Stimulated activated CD4-positive, alpha-beta T cell treated with anti-CD3 and anti-CD28 coated beads, Interleukin-15, amount 100 ng/mL, for 48 hours (primary cell): ENCODE measurements around the gene DCT.
"Not testable (repeated sequence)": the region's sequence is repeated elsewhere in the genome, so short reads cannot be mapped to it uniquely, and the experiment has no call there.

Experiments used
- DNase-seq, 2 donors: peaks; one replicate each; pipeline ENCODE4 v3.0.0-alpha.2; 2020; ENCODE audit warnings: low read depth in 2 of 2

DCT gene

DNA sequence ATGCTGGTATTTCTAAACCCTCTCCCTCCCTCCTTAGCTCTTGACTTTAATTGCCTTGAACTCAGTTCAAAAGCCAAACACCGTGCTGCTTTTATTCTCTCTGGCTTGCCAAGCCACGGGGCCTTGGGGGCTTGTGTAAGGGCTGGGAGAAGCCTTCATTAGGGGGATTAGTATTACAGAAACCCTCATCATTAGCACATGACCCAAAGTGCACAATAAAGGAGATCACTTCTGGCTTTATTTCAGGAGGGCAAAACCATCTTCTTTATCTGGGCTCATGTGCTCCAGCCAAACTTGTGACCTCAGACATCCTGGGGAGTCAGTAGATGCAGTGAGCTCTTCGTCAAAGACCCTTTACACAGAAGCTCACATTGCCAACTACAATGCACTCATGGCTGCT lies at the start of gene DCT:
TSS of gene DCT (minus strand) at position 67 of the 400 bp plus-strand sequence. CDS start 427 bp downstream, outside the sequence.
- DNase-seq = no peak

DNA sequence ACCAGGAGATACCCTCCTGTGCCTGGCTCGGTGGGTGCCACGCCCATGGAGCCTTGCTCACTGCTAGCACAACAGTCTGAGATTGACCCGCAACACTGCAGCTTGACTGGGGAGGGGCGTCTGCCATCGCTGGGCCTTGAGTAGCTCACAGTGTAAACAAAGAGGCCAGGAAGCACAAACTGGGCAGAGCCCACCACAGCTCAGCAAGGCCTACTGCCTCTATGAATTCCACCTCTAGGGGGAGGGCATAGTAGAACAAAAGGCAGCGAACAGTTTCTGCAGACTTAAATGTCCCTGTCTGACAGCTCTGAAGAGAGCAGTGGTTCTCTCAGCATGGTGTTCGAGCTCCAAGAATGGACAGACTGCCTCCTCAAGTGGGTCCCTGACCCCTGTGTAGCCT lies 47.5 kb upstream of the DCT start:
- DNase-seq = not testable (repeated sequence)

DNA sequence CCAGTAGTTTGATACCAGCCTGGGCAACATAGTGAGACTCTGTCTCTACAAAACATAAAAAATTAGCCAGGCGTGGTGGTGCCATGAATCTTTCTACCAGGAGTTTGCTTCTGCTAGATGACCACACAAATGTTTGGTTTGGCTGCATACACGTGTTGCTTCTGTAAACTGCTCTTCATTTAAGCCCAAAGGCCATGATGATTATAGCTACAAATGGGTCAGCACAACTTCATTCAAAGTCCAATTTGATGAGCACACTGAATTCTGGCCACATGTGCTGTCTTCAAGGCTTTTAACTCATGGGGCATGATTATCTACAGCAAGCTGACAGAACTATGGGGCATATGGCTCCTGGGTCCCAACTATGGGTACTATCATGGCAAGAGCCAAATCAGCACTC lies 46.3 kb upstream of the DCT start:
- DNase-seq = no peak

- DNase-seq = no peak
These were observed 44.9 kb upstream of the DCT start for GRCh38 chr13:94524407-94524806.

GRCh38 chr13:94520001-94520400 lies 40.5 kb upstream of the DCT start:
- DNase-seq = no peak

GRCh38 chr13:94516456-94516855 lies 37.0 kb upstream of the DCT start:
- DNase-seq = no peak

DNA sequence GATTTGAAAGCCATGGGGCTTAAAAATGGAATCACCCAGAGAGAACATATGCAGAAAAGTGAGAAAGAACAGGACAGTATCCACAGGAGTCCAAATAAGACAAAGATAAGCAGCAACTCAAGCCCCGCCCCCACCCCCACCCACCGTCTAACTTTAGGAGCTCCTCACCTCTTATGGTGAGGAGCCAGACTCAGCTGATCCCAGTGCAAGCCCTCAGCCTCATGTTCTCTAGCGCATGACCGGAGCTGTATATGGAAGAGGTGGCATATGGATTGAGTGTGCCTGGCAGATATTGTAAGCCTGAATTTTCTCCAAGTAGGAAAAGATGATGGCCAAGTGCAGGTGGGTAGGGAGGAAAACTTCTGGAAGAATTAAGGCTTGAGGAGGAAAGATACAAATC lies 36.4 kb upstream of the DCT start:
- DNase-seq = no peak

GRCh38 chr13:94515374-94515773 lies 35.9 kb upstream of the DCT start:
- no peak for DNase-seq

DNA sequence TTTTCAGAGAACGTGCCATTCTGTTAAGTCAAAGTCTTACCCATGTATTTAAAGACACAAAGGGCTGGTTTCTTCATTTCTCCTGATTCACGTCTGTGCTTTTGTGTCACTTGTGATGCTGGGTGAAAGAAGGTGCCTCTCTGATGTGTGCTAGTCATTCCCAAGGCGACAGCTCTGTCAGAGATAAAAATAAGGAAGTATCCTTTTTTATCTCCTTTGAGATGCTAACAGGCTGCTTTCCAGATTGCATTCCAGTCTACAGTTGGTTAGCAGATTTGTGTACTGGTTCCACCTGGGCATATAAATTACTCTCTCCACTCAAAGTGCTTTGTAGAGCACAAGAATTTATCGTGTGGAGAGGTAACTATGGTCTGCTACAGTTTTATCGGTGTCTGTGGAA lies 33.5 kb upstream of the DCT start:
- no peak for DNase-seq

GRCh38 chr13:94505730-94506129 lies 26.2 kb upstream of the DCT start:
- no peak for DNase-seq

- no peak for DNase-seq
These were observed 24.4 kb upstream of the DCT start for GRCh38 chr13:94503851-94504250.

DNA sequence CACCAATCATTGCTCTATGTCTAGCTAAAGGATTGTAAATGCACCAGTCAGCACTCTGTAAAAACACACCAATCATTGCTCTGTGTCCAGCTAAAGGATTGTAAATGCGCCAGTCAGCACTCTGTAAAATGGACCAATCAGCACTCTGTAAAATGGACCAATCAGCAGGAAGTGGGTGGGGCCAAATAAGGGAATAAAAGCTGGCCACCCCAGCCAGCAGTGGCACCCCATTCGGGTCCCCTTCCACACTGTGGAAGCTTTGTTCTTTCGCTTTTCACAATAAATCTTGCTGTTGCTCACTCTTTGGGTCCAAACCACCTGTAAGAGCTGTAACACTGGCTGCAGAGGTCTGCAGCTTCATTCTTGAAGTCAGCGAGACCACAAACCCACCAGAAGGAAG lies 19.3 kb upstream of the DCT start:
- not testable (repeated sequence) for DNase-seq

GRCh38 chr13:94495806-94496205 lies 16.3 kb upstream of the DCT start:
- DNase-seq = no peak

DNA sequence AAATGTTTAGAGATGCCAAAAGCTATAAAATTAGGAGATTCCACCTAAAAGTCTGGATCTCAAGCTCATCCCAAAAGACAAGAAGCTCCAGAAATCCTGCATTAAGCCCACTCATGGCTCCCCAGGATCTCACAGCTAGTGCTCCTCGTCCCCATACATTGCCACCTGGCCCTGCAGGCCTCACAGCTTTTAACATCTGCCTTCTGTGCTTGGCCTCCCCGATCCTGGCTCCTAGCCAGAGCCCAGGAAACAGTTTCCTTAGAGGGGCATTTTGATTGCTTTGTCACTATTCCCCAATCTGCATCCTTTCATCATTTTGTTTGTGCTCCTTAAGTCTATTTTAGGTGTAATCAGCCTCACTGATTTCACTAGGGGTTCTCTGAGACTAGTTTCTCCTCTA lies 14.5 kb upstream of the DCT start:
- no peak for DNase-seq

- DNase-seq = no peak
These were observed 7.6 kb upstream of the DCT start for GRCh38 chr13:94487043-94487442.

GRCh38 chr13:94483970-94484369 lies 4.5 kb upstream of the DCT start:
- DNase-seq = no peak

DNA sequence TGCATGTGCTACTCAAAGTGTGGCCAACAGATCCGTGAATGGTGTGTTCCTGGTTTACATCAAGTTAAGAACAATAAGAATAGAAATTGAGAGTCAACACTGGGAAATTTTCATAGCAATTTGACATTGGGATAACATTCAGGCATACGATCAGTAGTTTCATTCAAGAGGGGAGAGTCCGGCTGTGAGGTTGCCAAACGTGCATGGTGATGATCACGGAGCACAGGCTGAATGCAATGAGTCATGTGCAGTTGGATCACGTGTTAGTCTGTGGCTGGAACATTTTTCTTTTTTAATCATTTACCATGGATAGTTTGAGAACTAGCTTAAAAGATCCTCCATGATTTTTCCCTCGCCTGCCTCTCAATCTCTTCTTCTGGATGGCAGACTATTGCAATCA lies 2.5 kb upstream of the DCT start:
- no peak for DNase-seq

DNA sequence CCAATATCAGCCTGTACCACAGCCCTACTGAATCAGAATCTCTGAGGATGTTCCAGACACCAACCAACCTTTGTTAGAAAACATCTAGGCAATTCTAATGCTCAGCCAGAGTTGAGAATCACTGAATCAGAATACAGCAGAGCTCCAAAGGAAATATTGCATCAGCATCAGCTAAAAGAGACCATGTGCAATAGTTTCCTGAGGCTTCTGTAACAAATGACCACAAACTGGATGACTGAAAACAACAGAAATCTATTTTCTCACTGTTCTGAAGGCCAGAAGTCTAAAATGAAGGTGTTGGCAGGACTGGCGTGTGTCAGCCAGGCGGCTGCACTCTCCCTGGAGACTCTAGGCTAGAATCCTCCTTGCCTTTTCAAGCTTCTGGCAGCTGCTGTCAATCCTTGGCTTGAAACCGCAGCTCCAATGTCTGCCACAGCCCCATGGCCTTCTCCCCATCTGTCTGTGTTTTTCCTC lies 1.2 kb upstream of the DCT start:
- DNase-seq = no peak

GRCh38 chr13:94478913-94479312 lies 569 bp downstream of the DCT start:
- DNase-seq = no peak

DNA sequence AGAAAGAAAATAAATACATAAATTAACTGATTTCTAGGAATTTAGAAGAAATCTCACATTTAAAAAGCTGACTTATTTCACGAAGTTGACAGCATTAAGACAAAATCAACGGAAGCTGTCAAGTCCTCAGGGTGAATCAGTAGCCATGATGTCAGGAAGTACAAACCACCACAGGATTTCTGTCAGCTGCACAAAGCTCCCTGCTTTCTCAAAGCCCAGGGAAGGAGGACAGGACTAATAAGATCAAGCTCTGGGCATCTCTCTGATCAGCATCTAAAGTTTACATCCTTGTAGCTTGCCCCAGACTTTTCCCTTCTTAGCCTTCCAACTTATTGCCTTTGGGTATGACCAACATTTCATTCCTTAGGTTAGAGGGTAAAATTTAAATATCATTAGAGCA lies 9.4 kb downstream of the DCT start:
- DNase-seq = no peak

DNA sequence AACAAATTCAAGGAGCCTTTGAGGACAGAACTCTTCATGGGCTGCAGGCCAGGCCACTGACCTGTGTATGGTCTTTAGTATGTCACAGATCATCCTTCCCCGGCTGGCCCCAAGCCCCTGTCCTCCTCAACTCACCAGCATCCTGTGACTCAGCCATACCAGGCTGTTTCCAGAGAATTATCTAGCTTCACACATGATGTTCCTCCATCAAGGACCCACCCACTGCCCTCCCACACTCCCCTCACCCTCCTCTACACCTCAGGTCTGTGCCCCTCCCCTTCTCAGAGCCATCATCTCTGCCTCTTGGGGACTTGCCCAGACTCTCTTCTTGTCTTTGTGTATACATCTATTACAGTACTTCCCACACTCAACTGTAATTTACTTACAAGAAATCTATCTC lies 14.7 kb downstream of the DCT start:
- peak; percentile 21 for DNase-seq

- DNase-seq = no peak
These were observed 16.8 kb downstream of the DCT start for GRCh38 chr13:94462670-94463069.

- no peak for DNase-seq
These were observed 20.4 kb downstream of the DCT start for GRCh38 chr13:94459116-94459515.

- DNase-seq = no peak
These were observed 24.1 kb downstream of the DCT start for GRCh38 chr13:94455414-94455813.

GRCh38 chr13:94454906-94455305 lies 24.6 kb downstream of the DCT start:
- no peak for DNase-seq
